HG03175 (cell line): Measurements from ENCODE around the gene KIF26B.

ENCODE experiments used
- ATAC-seq: cut with Tn5 transposase; IDR thresholded peaks from one replicate; pipeline ENCODE4 v1.9.1; 2021; ENCODE audit warnings: mild to moderate bottlenecking, moderate library complexity; ENCODE audit not compliant: unreplicated experiment

Gene KIF26B

GRCh38 chr1:245448975-245449431, 294.2 kb downstream of the KIF26B start:
- no peak for ATAC-seq

- no peak for ATAC-seq
Observed at GRCh38 chr1:245453541-245453940, 298.8 kb downstream of the KIF26B start.

- ATAC-seq = no peak
Observed at GRCh38 chr1:245454051-245454450, 299.3 kb downstream of the KIF26B start.

GRCh38 chr1:245457562-245457961, 302.8 kb downstream of the KIF26B start:
- no peak for ATAC-seq

GRCh38 chr1:245458234-245458633, 303.4 kb downstream of the KIF26B start:
- ATAC-seq = no peak

- ATAC-seq = no peak
Observed at GRCh38 chr1:245458761-245459174, 304.0 kb downstream of the KIF26B start.

- no peak for ATAC-seq
Observed at GRCh38 chr1:245459621-245460020, 304.8 kb downstream of the KIF26B start.

GRCh38 chr1:245461681-245462080, 306.9 kb downstream of the KIF26B start:
- no peak for ATAC-seq

- no peak for ATAC-seq
Observed at GRCh38 chr1:245462161-245462560, 307.4 kb downstream of the KIF26B start.

- ATAC-seq = no peak
Observed at GRCh38 chr1:245463392-245464165, 308.8 kb downstream of the KIF26B start.

GRCh38 chr1:245464290-245464689, 309.5 kb downstream of the KIF26B start:
- no peak for ATAC-seq

- no peak for ATAC-seq
Observed at GRCh38 chr1:245465666-245466065, 310.9 kb downstream of the KIF26B start.

GRCh38 chr1:245466261-245466660, 311.5 kb downstream of the KIF26B start:
- no peak for ATAC-seq

GRCh38 chr1:245467804-245468203, 313.0 kb downstream of the KIF26B start:
- ATAC-seq = no peak

GRCh38 chr1:245469006-245469405, 314.2 kb downstream of the KIF26B start:
- ATAC-seq = no peak

- no peak for ATAC-seq
Observed at GRCh38 chr1:245469734-245470133, 314.9 kb downstream of the KIF26B start.

GRCh38 chr1:245475126-245475525, 320.3 kb downstream of the KIF26B start:
- no peak for ATAC-seq

- ATAC-seq = no peak
Observed at GRCh38 chr1:245475961-245476516, 321.3 kb downstream of the KIF26B start.

- ATAC-seq = no peak
Observed at GRCh38 chr1:245477941-245478340, 323.2 kb downstream of the KIF26B start.

- ATAC-seq = no peak
Observed at GRCh38 chr1:245480393-245481120, 325.8 kb downstream of the KIF26B start.

GRCh38 chr1:245481261-245481660, 326.5 kb downstream of the KIF26B start:
- ATAC-seq = no peak

- no peak for ATAC-seq
Observed at GRCh38 chr1:245483247-245483646, 328.5 kb downstream of the KIF26B start.
